ENCODE results near the gene MAGEB10.
"Not testable (repeated sequence)": the region's sequence is repeated elsewhere in the genome, so short reads cannot be mapped to it uniquely, and the experiment has no call there.

MAGEB10 gene

GRCh38 chrX:27807690-27808089 lies at the start of gene MAGEB10:
Gene MAGEB10 (plus strand): TSS chrX:27807990. CDS start chrX:27821307, 13,317 bp downstream.
- DNase-seq (ENCODE audit: insufficient read length, low spot score) (no peak), FAIRE-seq (no peak)

GRCh38 chrX:27765718-27766117 lies 42.1 kb upstream of the MAGEB10 start:
- FAIRE-seq (no peak), DNase-seq (ENCODE audit: insufficient read length, low spot score) (no peak)

GRCh38 chrX:27767387-27767786 lies 40.4 kb upstream of the MAGEB10 start:
- no peak for FAIRE-seq
- DNase-seq (ENCODE audit: insufficient read length, low spot score), result no peak

GRCh38 chrX:27775984-27776383 lies 31.8 kb upstream of the MAGEB10 start:
- DNase-seq (ENCODE audit: insufficient read length, low spot score) (no peak), FAIRE-seq (no peak)

- FAIRE-seq (no peak), DNase-seq (ENCODE audit: insufficient read length, low spot score) (no peak)
Measured at GRCh38 chrX:27796640-27797257, 11.0 kb upstream of the MAGEB10 start.

GRCh38 chrX:27797575-27797974 lies 10.2 kb upstream of the MAGEB10 start:
- no peak for DNase-seq (ENCODE audit: insufficient read length, low spot score)
- FAIRE-seq, result no peak

GRCh38 chrX:27808226-27808625 lies 436 bp downstream of the MAGEB10 start:
- no peak for DNase-seq (ENCODE audit: insufficient read length, low spot score)
- no peak for FAIRE-seq

GRCh38 chrX:27808991-27809859 lies 1.4 kb downstream of the MAGEB10 start:
- not testable (repeated sequence) for DNase-seq (ENCODE audit: insufficient read length, low spot score); FAIRE-seq

- FAIRE-seq, result peak; percentile 80
Measured at GRCh38 chrX:27815209-27815608, 7.4 kb downstream of the MAGEB10 start.

GRCh38 chrX:27823812-27824211 lies 16.0 kb downstream of the MAGEB10 start:
- FAIRE-seq, result no peak
- DNase-seq (ENCODE audit: insufficient read length, low spot score), result no peak

More at GRCh38 chrX:27815209-27815608, 7.4 kb downstream of the MAGEB10 start:
- no peak for DNase-seq (ENCODE audit: insufficient read length, low spot score)

GRCh38 chrX:27838185-27838584 lies 30.4 kb downstream of the MAGEB10 start:
- FAIRE-seq (no peak), DNase-seq (ENCODE audit: insufficient read length, low spot score) (no peak)

GRCh38 chrX:27840881-27841280 lies 33.1 kb downstream of the MAGEB10 start:
- FAIRE-seq (no peak), DNase-seq (ENCODE audit: insufficient read length, low spot score) (no peak)

GRCh38 chrX:27842859-27843258 lies 35.1 kb downstream of the MAGEB10 start:
- DNase-seq (ENCODE audit: insufficient read length, low spot score) (no peak), FAIRE-seq (no peak)

GRCh38 chrX:27860337-27860736 lies 52.5 kb downstream of the MAGEB10 start:
- DNase-seq (ENCODE audit: insufficient read length, low spot score) (no peak), FAIRE-seq (no peak)

GRCh38 chrX:27863809-27864208 lies 56.0 kb downstream of the MAGEB10 start:
- no peak for FAIRE-seq
- no peak for DNase-seq (ENCODE audit: insufficient read length, low spot score)

Data from HTR-8/SVneo (cell line).